ENCODE measurements around the gene DNAJC1. TPM values are rescaled to one million over a fixed set of nuclear protein-coding genes. Genes with fewer than 3 reads are reported as not detected.

Gene DNAJC1
- polyA plus RNA-seq, 1 donor from 2014 or later = 15.9 TPM

GRCh38 chr10:21758239-21758638, 245.3 kb downstream of the DNAJC1 start:
- no peaks in the 10 kb centered on the region for H3K9me2 ChIP-seq (ENCODE audit: insufficient read depth, low read length)
- no peak overlapping the region for H3K4me3 ChIP-seq (ENCODE audit: low read length)
- H4K20me1 ChIP-seq (ENCODE audit: insufficient read depth) = no peaks in the 10 kb centered on the region
- H3F3A ChIP-seq (ENCODE audit: insufficient read depth, low read length, poor library complexity, severe bottlenecking) = no peaks in the 10 kb centered on the region
- no peak overlapping the region for H2AFZ ChIP-seq (ENCODE audit: low read depth, low read length)
- no peak overlapping the region for H3K4me2 ChIP-seq (ENCODE audit: low read length)
- H3K9ac ChIP-seq (ENCODE audit: low read length) = no peak overlapping the region
- H3K79me2 ChIP-seq (replicated peaks; ENCODE audit: insufficient read depth, low read length) = no peaks in the 10 kb centered on the region
- H3K36me3 ChIP-seq (ENCODE audit: insufficient read depth, low read length) = peaks cover 4% of the 10 kb centered on the region
- H3K27ac ChIP-seq (ENCODE audit: low read length) = no peak overlapping the region
- H3K9me3 ChIP-seq (ENCODE audit: low read length) = no peaks in the 10 kb centered on the region
- H3K27me3 ChIP-seq (ENCODE audit: insufficient read depth, low read depth, low read length) = no peaks in the 10 kb centered on the region
- TF ChIP-seq CTCF (IDR thresholded peaks at IDR 0.05; ENCODE audit: poor library complexity, severe bottlenecking) (no peak), EZH2 (IDR thresholded peaks at IDR 0.05; ENCODE audit: borderline replicate concordance, insufficient read depth, low read length, poor library complexity, severe bottlenecking) (no peak), MXI1 (conservative IDR thresholded peaks at IDR 0.05; ENCODE audit: poor library complexity, severe bottlenecking) (no peak), TAF1 (IDR thresholded peaks at IDR 0.05; ENCODE audit: low read depth) (no peak), POLR2AphosphoS5 (IDR thresholded peaks at IDR 0.05) (no peak), SMC3 (conservative IDR thresholded peaks at IDR 0.05; ENCODE audit: poor library complexity) (no peak), RAD21 (conservative IDR thresholded peaks at IDR 0.05) (no peak), EP300 (conservative IDR thresholded peaks at IDR 0.05; ENCODE audit: poor library complexity, severe bottlenecking) (no peak), REST (IDR thresholded peaks at IDR 0.05; ENCODE audit: borderline replicate concordance) (no peak)

- Histone ChIP-seq H3K4me3 (ENCODE audit: low read length) (no peak overlapping the region), H3K36me3 (ENCODE audit: insufficient read depth, low read length) (peaks cover 4% of the 10 kb centered on the region), H3K4me2 (ENCODE audit: low read length) (no peak overlapping the region)
These were observed 246.2 kb downstream of the DNAJC1 start for GRCh38 chr10:21757185-21757901.

More at GRCh38 chr10:21757185-21757901, 246.2 kb downstream of the DNAJC1 start:
- Histone ChIP-seq H3K9me2 (ENCODE audit: insufficient read depth, low read length) (no peaks in the 10 kb centered on the region), H3K27ac (ENCODE audit: low read length) (no peak overlapping the region), H3F3A (ENCODE audit: insufficient read depth, low read length, poor library complexity, severe bottlenecking) (no peaks in the 10 kb centered on the region), H3K27me3 (ENCODE audit: insufficient read depth, low read depth, low read length) (no peaks in the 10 kb centered on the region), H4K20me1 (ENCODE audit: insufficient read depth) (no peaks in the 10 kb centered on the region), H3K79me2 (replicated peaks; ENCODE audit: insufficient read depth, low read length) (no peaks in the 10 kb centered on the region), H3K9me3 (ENCODE audit: low read length) (no peaks in the 10 kb centered on the region), H3K9ac (ENCODE audit: low read length) (no peak overlapping the region), H2AFZ (ENCODE audit: low read depth, low read length) (no peak overlapping the region)
- TF ChIP-seq EZH2 (IDR thresholded peaks at IDR 0.05; ENCODE audit: borderline replicate concordance, insufficient read depth, low read length, poor library complexity, severe bottlenecking) (no peak), CTCF (IDR thresholded peaks at IDR 0.05; ENCODE audit: poor library complexity, severe bottlenecking) (no peak), SMC3 (conservative IDR thresholded peaks at IDR 0.05; ENCODE audit: poor library complexity) (no peak), RAD21 (conservative IDR thresholded peaks at IDR 0.05) (no peak), EP300 (conservative IDR thresholded peaks at IDR 0.05; ENCODE audit: poor library complexity, severe bottlenecking) (no peak), TAF1 (IDR thresholded peaks at IDR 0.05; ENCODE audit: low read depth) (no peak), REST (IDR thresholded peaks at IDR 0.05; ENCODE audit: borderline replicate concordance) (no peak), POLR2AphosphoS5 (IDR thresholded peaks at IDR 0.05) (no peak), MXI1 (conservative IDR thresholded peaks at IDR 0.05; ENCODE audit: poor library complexity, severe bottlenecking) (no peak)

Data from neural cell (in vitro differentiated cells).